ENCODE data around the gene NCS1.
A peak's percentile ranks its signal among the peaks of the same experiment; 100 is the strongest.
"Not testable (repeated sequence)": the region's sequence is repeated elsewhere in the genome, so short reads cannot be mapped to it uniquely, and the experiment has no call there.

The NCS1 gene

DNA sequence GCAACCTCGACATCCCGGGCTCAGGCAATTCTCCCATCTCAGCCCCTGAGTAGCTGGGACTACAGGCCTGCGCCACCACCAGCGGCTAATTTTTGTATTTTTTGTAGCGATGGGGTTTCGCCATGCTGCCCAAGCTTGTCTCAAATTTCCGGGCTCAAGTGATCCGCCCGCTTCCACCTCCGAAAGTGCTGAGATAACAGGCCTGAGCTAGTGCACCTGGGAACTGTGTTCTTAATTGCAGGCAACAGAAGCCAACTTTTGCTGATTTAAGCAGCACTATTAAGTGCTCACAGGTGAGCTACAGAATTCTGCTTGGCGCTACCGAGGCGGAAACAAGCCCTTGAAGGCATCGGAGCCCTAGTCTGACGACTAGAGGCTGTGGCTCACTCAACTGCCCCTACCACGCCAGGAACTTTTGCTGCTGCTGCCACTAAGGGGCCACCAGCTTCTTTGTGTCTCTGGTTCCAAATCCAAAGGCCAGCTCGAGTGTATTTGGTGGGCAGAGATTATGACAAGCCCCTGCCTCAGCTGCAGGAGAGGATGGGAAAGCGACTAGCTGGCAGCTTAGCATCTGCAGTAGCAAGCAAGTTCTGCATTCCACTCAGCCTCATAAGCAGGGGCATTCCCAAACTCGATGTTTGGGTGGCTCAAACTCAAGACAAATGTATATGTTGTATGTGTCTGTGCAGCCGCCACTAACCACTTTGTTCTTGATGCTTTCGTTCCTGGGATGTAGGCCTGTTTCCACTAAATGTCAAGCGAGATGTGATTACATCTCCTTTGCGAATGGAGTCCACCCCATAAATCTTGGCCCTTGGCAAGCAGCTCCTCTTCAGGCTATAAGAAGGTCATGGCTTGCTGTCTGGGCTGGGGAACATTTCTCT, 82.8 kb downstream of the NCS1 start:
- peaks cover 7% of the 10 kb centered on the region for H3K9me3 Mint-ChIP-seq
- peak overlapping the region in 2 of 3 experiments; percentile 17 to 48 for H3K27ac Mint-ChIP-seq
- no peaks in the 10 kb centered on the region for H3K36me3 Mint-ChIP-seq (ENCODE audit: low read depth)
- peaks cover 25% of the 10 kb centered on the region for H3K4me1 Mint-ChIP-seq
- H3K27me3 Mint-ChIP-seq (ENCODE audit: low read depth) = peaks cover 20% of the 10 kb centered on the region
- TF ChIP-seq, protein P1, sequence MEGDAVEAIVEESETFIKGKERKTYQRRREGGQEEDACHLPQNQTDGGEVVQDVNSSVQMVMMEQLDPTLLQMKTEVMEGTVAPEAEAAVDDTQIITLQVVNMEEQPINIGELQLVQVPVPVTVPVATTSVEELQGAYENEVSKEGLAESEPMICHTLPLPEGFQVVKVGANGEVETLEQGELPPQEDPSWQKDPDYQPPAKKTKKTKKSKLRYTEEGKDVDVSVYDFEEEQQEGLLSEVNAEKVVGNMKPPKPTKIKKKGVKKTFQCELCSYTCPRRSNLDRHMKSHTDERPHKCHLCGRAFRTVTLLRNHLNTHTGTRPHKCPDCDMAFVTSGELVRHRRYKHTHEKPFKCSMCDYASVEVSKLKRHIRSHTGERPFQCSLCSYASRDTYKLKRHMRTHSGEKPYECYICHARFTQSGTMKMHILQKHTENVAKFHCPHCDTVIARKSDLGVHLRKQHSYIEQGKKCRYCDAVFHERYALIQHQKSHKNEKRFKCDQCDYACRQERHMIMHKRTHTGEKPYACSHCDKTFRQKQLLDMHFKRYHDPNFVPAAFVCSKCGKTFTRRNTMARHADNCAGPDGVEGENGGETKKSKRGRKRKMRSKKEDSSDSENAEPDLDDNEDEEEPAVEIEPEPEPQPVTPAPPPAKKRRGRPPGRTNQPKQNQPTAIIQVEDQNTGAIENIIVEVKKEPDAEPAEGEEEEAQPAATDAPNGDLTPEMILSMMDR (IDR thresholded peaks at IDR 0.05; ENCODE audit: unreplicated experiment in 3 of 3) = no peak
- no peak overlapping the region for H3K4me3 Mint-ChIP-seq

- TF ChIP-seq, protein P1 (IDR thresholded peaks at IDR 0.05; ENCODE audit: unreplicated experiment in 3 of 3) = no peak
- H3K4me1 Mint-ChIP-seq = peaks cover 29% of the 10 kb centered on the region
Measured at GRCh38 chr9:130255631-130256134, 83.5 kb downstream of the NCS1 start.

DNA sequence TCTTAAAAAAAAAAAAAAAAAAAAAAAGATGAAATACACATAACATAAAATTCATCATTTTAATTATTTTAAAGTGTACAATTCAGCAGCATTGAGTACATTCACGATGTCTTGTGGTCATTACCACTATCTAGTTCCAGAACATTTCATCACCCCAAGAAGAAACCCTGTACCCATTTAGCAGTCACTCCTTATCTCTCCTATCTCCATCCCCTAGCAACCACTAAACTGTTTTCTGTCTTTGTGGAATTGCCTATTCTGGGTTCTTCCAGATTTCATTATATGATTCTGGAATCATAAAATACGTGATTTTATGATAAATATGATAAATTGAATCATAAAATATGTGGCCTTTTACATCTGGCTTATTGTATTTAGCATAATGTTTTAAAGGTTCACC, 84.4 kb downstream of the NCS1 start:
- Mint-ChIP-seq H3K36me3 (ENCODE audit: low read depth) (no peaks in the 10 kb centered on the region), H3K9me3 (peaks cover 2% of the 10 kb centered on the region), H3K27ac (no peak overlapping the region), H3K27me3 (ENCODE audit: low read depth) (peaks cover 27% of the 10 kb centered on the region), H3K4me1 (peaks cover 39% of the 10 kb centered on the region), H3K4me3 (no peak overlapping the region)
- TF ChIP-seq, protein P1 (IDR thresholded peaks at IDR 0.05; ENCODE audit: unreplicated experiment in 3 of 3) = no peak

More at GRCh38 chr9:130255631-130256134, 83.5 kb downstream of the NCS1 start:
- H3K27ac Mint-ChIP-seq = peak overlapping the region in 2 of 3 experiments; percentile 17 to 48
- peaks cover 2% of the 10 kb centered on the region for H3K9me3 Mint-ChIP-seq
- H3K4me3 Mint-ChIP-seq = no peak overlapping the region
- H3K27me3 Mint-ChIP-seq (ENCODE audit: low read depth) = peaks cover 19% of the 10 kb centered on the region
- H3K36me3 Mint-ChIP-seq (ENCODE audit: low read depth) = no peaks in the 10 kb centered on the region

- not testable (repeated sequence) for H3K9me3 Mint-ChIP-seq; H3K4me3 Mint-ChIP-seq; H3K27ac Mint-ChIP-seq; H3K36me3 Mint-ChIP-seq (ENCODE audit: low read depth)
- Mint-ChIP-seq H3K27me3 (ENCODE audit: low read depth) (peaks cover 36% of the 10 kb centered on the region), H3K4me1 (peaks cover 30% of the 10 kb centered on the region)
Measured at GRCh38 chr9:130258137-130258536, 85.9 kb downstream of the NCS1 start.

DNA sequence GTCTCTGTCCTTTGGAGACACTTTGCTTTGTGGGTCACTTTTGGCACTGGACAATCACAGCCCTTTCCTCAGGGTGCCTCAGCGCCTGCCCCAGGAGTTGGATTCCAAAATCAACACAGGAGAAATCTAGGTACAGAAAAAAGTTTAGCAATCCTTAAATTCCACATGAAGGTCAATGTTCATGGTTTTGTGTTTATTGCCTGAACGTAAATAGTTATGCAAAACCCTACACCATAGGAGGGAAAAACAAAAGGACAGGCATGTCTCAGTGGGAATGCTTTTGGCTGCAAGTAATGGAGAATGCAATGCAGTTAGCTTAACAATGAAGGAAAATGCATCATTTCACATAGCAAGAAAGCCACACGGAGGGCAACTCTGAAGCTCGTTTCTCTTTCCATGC, 86.8 kb downstream of the NCS1 start:
- TF ChIP-seq, protein P1 (IDR thresholded peaks at IDR 0.05; ENCODE audit: unreplicated experiment in 3 of 3) = no peak
- Mint-ChIP-seq H3K4me3 (no peak overlapping the region), H3K9me3 (peaks cover 2% of the 10 kb centered on the region), H3K4me1 (peaks cover 35% of the 10 kb centered on the region), H3K27ac (no peak overlapping the region), H3K36me3 (ENCODE audit: low read depth) (no peaks in the 10 kb centered on the region), H3K27me3 (ENCODE audit: low read depth) (peaks cover 45% of the 10 kb centered on the region)

DNA sequence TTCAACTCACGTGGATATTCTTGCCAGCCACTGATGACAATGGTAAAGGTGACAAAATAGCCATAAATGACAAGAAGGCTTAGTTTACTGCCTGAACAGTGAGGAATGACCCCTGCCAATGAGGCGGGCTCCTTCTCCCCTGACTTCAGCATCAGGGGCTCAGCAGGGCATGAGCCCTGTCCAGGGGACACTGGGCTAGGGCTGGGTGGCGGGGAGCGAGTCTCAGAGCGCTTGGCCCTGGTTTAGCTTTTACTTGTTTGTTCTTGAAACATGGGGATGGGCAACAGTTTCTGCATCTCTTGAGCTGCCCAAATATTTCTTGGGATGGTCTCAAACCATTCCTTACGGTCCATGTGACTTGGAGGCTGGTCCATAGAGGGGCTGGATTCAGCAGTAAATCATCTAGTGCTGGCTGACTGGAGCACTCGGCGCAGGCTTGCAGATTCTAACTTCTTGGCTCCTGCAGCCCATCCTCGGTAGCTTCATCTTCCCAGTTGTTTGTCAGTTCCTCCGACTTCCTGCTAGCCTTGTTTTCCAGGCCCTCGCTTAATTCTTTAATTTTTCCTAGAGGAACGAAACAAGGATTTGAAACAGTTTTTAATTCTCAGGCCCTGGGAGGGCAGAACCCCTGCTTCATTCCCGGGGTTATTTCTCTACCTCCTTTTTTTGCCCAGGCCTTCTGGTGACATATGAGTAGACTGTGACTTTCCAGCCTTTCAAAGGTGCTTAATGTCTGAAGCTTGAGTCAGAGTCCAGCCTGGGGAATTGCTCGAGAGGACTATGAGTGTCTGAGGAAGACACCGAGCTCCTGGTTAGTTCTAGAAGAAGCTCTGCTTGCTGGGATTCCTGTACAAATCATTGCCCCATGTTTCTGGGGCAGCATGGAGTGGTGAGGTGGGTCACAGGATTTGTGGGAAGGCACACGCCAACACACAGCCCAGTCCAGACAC, 88.9 kb downstream of the NCS1 start:
- H3K4me1 Mint-ChIP-seq = peaks cover 21% of the 10 kb centered on the region
- TF ChIP-seq, protein P1 (IDR thresholded peaks at IDR 0.05; ENCODE audit: unreplicated experiment in 3 of 3) = no peak
- no peaks in the 10 kb centered on the region for H3K36me3 Mint-ChIP-seq (ENCODE audit: low read depth)
- no peak overlapping the region for H3K4me3 Mint-ChIP-seq
- peaks cover 2% of the 10 kb centered on the region for H3K9me3 Mint-ChIP-seq
- H3K27me3 Mint-ChIP-seq (ENCODE audit: low read depth) = peaks cover 66% of the 10 kb centered on the region
- peak overlapping the region in 2 of 3 experiments; percentile 25 to 53 for H3K27ac Mint-ChIP-seq
